Measurements from ENCODE around the gene ELK4. TPM values are rescaled to one million over a fixed set of nuclear protein-coding genes. Genes with fewer than 3 reads are reported as not detected.

ELK4 gene
- total RNA-seq (2014; rRNA removed; shearing (Covaris generic)) = 9.0 and 13.9 TPM in 2 replicates
- polyA plus RNA-seq (2015; cell fraction: cytosol; rRNA removed) = 17.6 and 25.2 TPM in 2 replicates
- 29.1 and 33.4 TPM in 2 replicates for polyA plus RNA-seq (2015; cell fraction: nucleus; rRNA removed)

GRCh38 chr1:205631768-205632668 is at the start of gene ELK4:
TSS of gene ELK4 (minus strand) at chr1:205632011. CDS start at chr1:205623882, 8,129 bp downstream.
- DNase-seq (ENCODE audit: low read depth) = peak; percentile 96

GRCh38 chr1:205681364-205681763 is 49.6 kb upstream of the ELK4 start:
- no peak for DNase-seq (ENCODE audit: low read depth)

- DNase-seq (ENCODE audit: low read depth) = no peak
Measured at GRCh38 chr1:205680073-205680851, 48.5 kb upstream of the ELK4 start, which contains the start of gene SLC45A3. TSS of gene SLC45A3 (minus strand) at chr1:205680509. CDS start at chr1:205664656, 15,853 bp downstream.

GRCh38 chr1:205678286-205679111 is 46.7 kb upstream of the ELK4 start:
- DNase-seq (ENCODE audit: low read depth) = no peak

GRCh38 chr1:205677167-205677566 is 45.4 kb upstream of the ELK4 start:
- DNase-seq (ENCODE audit: low read depth) = no peak

GRCh38 chr1:205676597-205676996 is 44.8 kb upstream of the ELK4 start:
- DNase-seq (ENCODE audit: low read depth) = no peak

GRCh38 chr1:205676002-205676401 is 44.2 kb upstream of the ELK4 start:
- no peak for DNase-seq (ENCODE audit: low read depth)

GRCh38 chr1:205675247-205675646 is 43.4 kb upstream of the ELK4 start:
- DNase-seq (ENCODE audit: low read depth) = no peak

- DNase-seq (ENCODE audit: low read depth) = no peak
Measured at GRCh38 chr1:205672970-205673369, 41.2 kb upstream of the ELK4 start.

GRCh38 chr1:205672395-205672889 is 40.6 kb upstream of the ELK4 start:
- no peak for DNase-seq (ENCODE audit: low read depth)

GRCh38 chr1:205670611-205671430 is 39.0 kb upstream of the ELK4 start:
- no peak for DNase-seq (ENCODE audit: low read depth)

- no peak for DNase-seq (ENCODE audit: low read depth)
Measured at GRCh38 chr1:205670150-205670446, 38.3 kb upstream of the ELK4 start.

GRCh38 chr1:205669341-205670149 is 37.7 kb upstream of the ELK4 start:
- peak; percentile 44 for DNase-seq (ENCODE audit: low read depth)

GRCh38 chr1:205668951-205669340 is 37.1 kb upstream of the ELK4 start:
- DNase-seq (ENCODE audit: low read depth) = no peak

GRCh38 chr1:205667909-205668643 is 36.3 kb upstream of the ELK4 start:
- DNase-seq (ENCODE audit: low read depth) = no peak

- no peak for DNase-seq (ENCODE audit: low read depth)
Measured at GRCh38 chr1:205666372-205667166, 34.8 kb upstream of the ELK4 start.

- no peak for DNase-seq (ENCODE audit: low read depth)
Measured at GRCh38 chr1:205665201-205666045, 33.6 kb upstream of the ELK4 start.
